Right lobe of liver (tissue), 6 donors: Measurements from ENCODE around the gene NAA40. TPM values are rescaled to one million over a fixed set of nuclear protein-coding genes. Genes with fewer than 3 reads are reported as not detected.

Experiments used
- ATAC-seq, 4 donors: fragments of 200-7000 bp; cut with Tn5 transposase; one replicate each; pipeline ENCODE4 v1.9.1; 2020; ENCODE audit warnings: mild to moderate bottlenecking in 4 of 4, moderate library complexity in 4 of 4
- DNase-seq, 3 donors: peaks; one replicate each; pipeline ENCODE4 v3.0.0-alpha.2; 2020
- H3K27ac ChIP-seq, 3 donors: fragments of 200-600 bp; one replicate each; pipeline ENCODE4 v1.8.0; 2022
- H3K27me3 ChIP-seq, 2 donors: fragments of 200-600 bp; one replicate each; pipeline ENCODE4 v1.8.0; 2022
- H3K36me3 ChIP-seq, 4 donors: fragments of 200-600 bp; sonication (generic) in 1 of 4; one replicate each; pipeline versions ENCODE4 v1.5.1 to v1.8.0; 2017 to 2022; ENCODE audit warnings: control low read depth in 1 of 4
- H3K4me1 ChIP-seq, 4 donors: fragments of 200-600 bp; sonication (generic) in 1 of 4; one replicate each; pipeline versions ENCODE4 v1.5.1 to v1.8.0; 2017 to 2022; ENCODE audit warnings: control low read depth in 1 of 4
- H3K4me3 ChIP-seq, 3 donors: fragments of 200-600 bp; one replicate each; pipeline ENCODE4 v1.8.0; 2022
- H3K9me3 ChIP-seq, 4 donors: fragments of 200-600 bp; sonication (generic) in 1 of 4; one replicate each; pipeline versions ENCODE4 v1.5.1 to v1.8.0; 2017 to 2022; ENCODE audit warnings: control low read depth in 1 of 4
- CTCF ChIP-seq, 4 donors: fragments of 200-600 bp in 3 of 4; fragments of 450-650 bp in 1 of 4; IDR thresholded peaks; one replicate each; pipeline versions ENCODE4 v1.5.1 to v1.8.0; 2016 to 2022; ENCODE audit warnings: antibody characterized with exemption in 4 of 4, mild to moderate bottlenecking in 2 of 4
- POLR2A ChIP-seq: fragments of 450-650 bp; IDR thresholded peaks from one replicate; pipeline ENCODE4 v1.6.1; 2017; ENCODE audit warnings: antibody characterized with exemption, mild to moderate bottlenecking
- WGBS: methylation state at CpG from one replicate; pipeline ENCODE4 v1.1.6; 2018; ENCODE audit warnings: low coverage, low lambda C conversion rate; ENCODE audit not compliant: insufficient coverage; ENCODE audit errors: missing lambda C conversion rate; 5-methylcytosine and 5-hydroxymethylcytosine counted together
- intact Hi-C, 2 donors: fragments of 100-400 bp; cut with DNase I; formaldehyde crosslinking; loops; one replicate each; pipeline versions ENCODE4 v1.11.2 to v1.14.1; 2022
- total RNA-seq, 6 experiments: library from RNA; depleted of rRNA in 2 of 6; stranded (reverse); fragments of >200 nt in 2 of 6; fragmentation: NEBNext Ultra II Directional in 3 of 6; extraction: Animal tissue kit (Norgen Biotek cat#: 25700) in 3 of 6; gene quantifications; one replicate each; pipeline versions ENCODE4 v1.1.0 to v1.2.4, GENCODE V29; 2016 to 2023
- donor health status: DM: no; HTN: yes; CAD: no.
- donor health status: DM: no; HTN: no; CAD: no.
- donor health status: DM: no; HTN: no; CAD: no.
- donor health status: DM: no; HTN: yes; CAD: no.
- donor health status: DM: no; HTN: yes; CAD: no.

The NAA40 gene
- total RNA-seq, 6 experiments from 2014 or later = 3.6 to 7.5 (median 4.6) TPM

- Histone ChIP-seq H3K27me3 (no peaks in the 10 kb centered on the region), H3K4me1 (no peaks in the 10 kb centered on the region), H3K27ac (no peak overlapping the region), H3K36me3 (no peaks in the 10 kb centered on the region), H3K4me3 (peak overlapping the region; percentile 64 to 70 (median 68)), H3K9me3 (no peaks in the 10 kb centered on the region)
- peak in 1 of 4 donors; percentile 7 for ATAC-seq
- TF ChIP-seq CTCF (IDR thresholded peaks at IDR 0.05) (no peak), POLR2A (no peak)
- intact Hi-C loops = no loop called here
- 30% methylated on average over 26 of the region's 30 CpGs for WGBS
- no peak for DNase-seq
These were observed 906 bp upstream of the NAA40 start for GRCh38 chr11:63937713-63938478.

DNA sequence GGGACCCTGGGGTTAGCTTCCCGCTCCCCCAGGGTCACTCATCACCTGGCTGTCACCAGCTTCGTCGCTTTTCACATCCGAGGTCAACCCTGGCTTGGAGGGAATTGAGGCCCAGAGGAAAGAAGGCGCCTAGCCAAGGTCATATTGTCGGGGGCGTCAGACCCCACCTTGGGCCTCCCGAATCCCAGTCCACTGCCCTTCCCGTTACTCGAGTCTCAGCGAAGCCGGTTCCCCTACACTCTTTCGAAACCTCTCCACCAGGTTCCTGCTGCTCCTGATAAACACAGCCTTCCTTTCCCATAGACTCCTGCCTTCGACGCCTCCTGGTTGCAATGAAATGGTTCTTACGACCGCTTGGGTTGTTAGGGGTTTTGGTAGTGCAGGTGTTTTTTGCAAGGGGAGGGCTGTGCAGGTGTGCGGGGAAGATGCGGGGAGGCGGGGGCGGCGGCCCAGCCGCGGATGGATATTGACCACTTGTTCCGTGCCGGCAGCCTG is 642 bp downstream of the NAA40 start:
- WGBS = 6% methylated on average over 25 of the region's 26 CpGs
- Histone ChIP-seq H3K36me3 (no peaks in the 10 kb centered on the region), H3K4me3 (peak overlapping the region; percentile 64 to 70 (median 68)), H3K4me1 (no peaks in the 10 kb centered on the region), H3K27ac (peak overlapping the region in 1 of 3 donors; percentile 22), H3K27me3 (no peaks in the 10 kb centered on the region), H3K9me3 (no peaks in the 10 kb centered on the region)
- TF ChIP-seq POLR2A (no peak), CTCF (IDR thresholded peaks at IDR 0.05) (no peak)
- no peak for DNase-seq
- intact Hi-C loops = no loop called here
- ATAC-seq = peak in 3 of 4 donors; percentile 3 to 13 (median 5)

DNA sequence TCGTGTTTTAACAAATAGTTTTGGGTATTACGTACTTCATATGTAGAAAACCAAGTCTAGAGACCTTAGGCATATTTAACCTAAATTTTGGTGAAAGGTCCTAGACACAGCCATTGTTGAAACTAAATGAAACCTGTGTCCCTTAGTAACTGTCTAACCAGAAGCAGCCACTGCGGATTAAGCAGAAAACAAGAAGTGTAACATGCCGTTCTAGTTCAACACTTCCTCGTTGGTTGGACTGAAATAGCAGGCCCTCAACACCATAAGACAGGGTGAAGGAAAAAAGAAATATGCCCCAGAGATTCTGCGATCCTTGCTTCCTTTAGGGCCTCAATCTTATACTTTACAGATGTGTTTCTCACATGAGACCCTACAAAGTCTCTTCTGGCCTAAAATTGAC is 2.0 kb downstream of the NAA40 start:
- intact Hi-C loops = loop anchor here (10.0 kb wide), 2 partner anchors 106 to 176 kb away; partner anchors contain the start of genes MARK2 (in 1 of the 2) and ZFTA (in 1 of the 2)
- Histone ChIP-seq H3K27ac (no peak overlapping the region), H3K9me3 (no peaks in the 10 kb centered on the region), H3K4me3 (no peak overlapping the region), H3K27me3 (no peaks in the 10 kb centered on the region), H3K4me1 (peaks cover 0 to 10% (median 5%) of the 10 kb centered on the region in 4 donors), H3K36me3 (no peaks in the 10 kb centered on the region)
- ATAC-seq (no peak), DNase-seq (no peak)
- TF ChIP-seq CTCF (IDR thresholded peaks at IDR 0.05) = no peak
- TF ChIP-seq POLR2A = no peak
- 67% methylated on average over 6 of the region's 6 CpGs for WGBS

- TF ChIP-seq POLR2A = no peak
- no peak for TF ChIP-seq CTCF (IDR thresholded peaks at IDR 0.05)
- H3K4me3 ChIP-seq = no peak overlapping the region
- no peaks in the 10 kb centered on the region for H3K9me3 ChIP-seq
- H3K27me3 ChIP-seq = no peaks in the 10 kb centered on the region
- DNase-seq (no peak), ATAC-seq (no peak)
- peaks cover 0 to 10% (median 5%) of the 10 kb centered on the region in 4 donors for H3K4me1 ChIP-seq
- WGBS = 82% methylated on average over 4 of the region's 4 CpGs
- H3K27ac ChIP-seq = no peak overlapping the region
- intact Hi-C loops = loop anchor here (10.0 kb wide), 2 partner anchors 107 to 177 kb away; partner anchors contain the start of genes MARK2 (in 1 of the 2) and ZFTA (in 1 of the 2)
- no peaks in the 10 kb centered on the region for H3K36me3 ChIP-seq
These were observed 3.1 kb downstream of the NAA40 start for GRCh38 chr11:63941901-63942300.
